HG02642 (cell line): Measurements from ENCODE around the gene RSPH1.

ENCODE experiments used
- ATAC-seq: cut with Tn5 transposase; IDR thresholded peaks from one replicate; pipeline ENCODE4 v1.9.1; 2021; ENCODE audit warnings: mild to moderate bottlenecking; ENCODE audit not compliant: unreplicated experiment, poor library complexity

RSPH1 gene

DNA sequence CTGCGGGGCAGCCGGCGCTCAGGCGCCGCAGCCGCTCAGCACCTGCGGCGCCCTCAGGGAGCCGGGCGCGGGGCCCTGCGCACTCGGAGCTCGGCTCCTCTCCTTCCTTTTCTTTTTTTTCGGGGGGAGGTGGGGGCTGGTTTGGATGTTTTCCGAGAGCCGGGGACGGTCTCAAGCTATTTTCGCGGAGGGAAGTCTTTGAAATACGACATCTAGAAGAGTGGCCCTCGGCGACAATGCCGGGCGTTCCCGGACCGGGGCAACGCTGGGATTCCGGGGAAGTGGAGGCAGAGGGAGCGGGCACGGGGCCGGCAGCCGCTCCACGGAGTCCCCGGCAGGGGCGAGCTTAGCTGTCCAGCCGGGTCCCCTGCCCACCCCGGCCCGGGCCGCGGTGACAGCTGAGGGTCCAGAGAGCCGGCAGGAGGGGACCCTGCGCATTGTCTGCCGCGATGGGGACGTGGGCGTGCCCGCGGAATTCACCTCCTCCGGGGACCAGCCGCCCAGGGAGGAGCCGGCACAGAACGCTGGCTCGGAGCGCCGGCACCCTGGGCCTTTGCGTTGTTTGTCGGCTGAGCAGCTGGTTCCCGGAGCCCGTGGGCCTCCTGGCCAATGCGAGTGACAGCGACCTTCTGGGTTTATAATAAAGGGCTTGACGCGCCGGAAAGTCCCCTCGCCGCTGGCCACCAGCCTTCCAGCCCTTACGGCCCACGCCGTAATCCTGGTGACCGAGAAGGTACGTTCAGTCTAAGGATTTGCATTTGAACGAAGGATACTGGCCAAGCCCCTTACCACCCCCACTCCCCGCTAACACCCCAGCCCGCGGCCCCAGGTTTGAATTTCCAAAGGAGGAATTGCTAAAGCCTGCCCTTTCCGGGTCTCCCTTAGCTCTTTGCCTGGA lies 18.2 kb upstream of the RSPH1 start:
- ATAC-seq: peak; percentile 61

DNA sequence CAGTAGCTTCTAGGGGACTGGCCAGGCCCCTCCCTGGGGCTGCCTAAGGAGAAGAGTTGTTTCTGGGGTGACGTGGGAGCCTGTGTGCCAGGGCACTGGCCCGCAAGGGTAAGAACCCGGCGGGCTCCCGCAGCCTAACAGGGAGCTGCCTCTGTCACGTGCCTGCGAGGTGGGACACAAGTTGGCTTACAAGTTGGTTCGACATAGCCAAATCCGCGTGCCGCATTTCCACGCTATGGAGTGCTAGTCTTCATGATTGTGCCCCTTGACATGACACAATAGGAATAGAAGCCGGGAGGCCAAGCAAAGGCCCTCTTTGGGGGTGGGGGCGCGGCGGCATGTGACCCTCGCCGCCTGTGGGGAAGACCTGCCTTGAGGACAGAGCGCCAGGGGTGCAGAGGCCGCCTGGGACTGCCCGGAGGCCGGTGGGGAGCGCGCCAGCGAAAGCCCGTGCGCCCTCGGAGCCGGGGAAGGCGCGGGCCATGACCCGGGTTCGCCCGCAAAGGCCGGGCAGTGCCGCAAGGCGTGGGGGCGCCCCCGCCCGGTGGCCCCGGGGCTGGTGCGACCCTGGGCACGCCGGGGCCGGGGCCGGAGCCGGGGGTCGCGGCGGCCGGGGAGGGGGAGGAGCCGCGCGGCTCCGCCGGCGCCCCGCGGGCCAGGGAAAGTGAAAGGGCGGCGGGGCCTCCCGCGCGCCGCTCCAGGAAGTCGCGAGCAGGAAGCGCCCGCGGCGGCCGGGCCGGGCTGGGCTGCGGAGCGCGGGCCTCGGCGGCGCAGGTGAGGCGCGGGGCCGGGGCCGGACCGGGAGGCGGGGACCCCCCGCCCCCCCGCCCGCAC lies 17.3 kb upstream of the RSPH1 start, which contains the start of gene SLC37A1:
Gene SLC37A1, plus strand, starts transcription at position 702 of the 834 bp plus-strand sequence. CDS start 4,603 bp downstream, outside the sequence.
- ATAC-seq: peak; percentile 57

DNA sequence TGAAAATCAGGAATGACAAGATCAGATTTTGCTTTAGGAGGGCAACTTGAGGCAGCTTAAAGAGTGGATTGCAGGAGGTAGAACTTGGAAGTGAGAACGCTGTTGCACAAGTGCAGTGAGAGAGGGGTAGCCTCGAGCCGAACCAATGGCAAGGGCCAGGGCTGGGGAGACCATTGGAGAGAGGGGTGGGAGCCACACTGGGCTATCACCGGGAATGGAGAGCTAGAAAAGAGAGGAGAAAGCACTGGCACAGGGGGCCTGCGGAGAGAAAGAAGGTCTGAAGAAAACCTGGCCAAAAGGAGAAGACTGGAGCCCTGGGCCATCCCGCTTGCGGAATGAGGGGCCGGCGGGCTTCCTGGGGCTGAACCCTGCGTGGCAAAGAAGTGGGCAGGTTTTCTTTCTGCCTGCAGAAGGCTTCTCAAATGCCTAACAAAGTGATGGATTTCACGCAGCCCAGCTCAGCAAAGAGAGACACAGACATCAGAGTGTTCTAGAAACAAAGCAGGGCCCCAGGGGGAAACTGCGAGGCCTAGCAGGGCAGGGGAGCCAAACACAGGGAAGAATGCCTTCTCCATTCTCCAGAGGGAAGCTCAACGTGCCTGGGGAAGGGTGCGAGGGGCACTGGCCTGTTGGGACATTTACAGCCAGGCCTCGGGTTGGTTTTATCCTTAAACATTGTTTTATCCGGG lies 16.5 kb upstream of the RSPH1 start:
- no peak for ATAC-seq

DNA sequence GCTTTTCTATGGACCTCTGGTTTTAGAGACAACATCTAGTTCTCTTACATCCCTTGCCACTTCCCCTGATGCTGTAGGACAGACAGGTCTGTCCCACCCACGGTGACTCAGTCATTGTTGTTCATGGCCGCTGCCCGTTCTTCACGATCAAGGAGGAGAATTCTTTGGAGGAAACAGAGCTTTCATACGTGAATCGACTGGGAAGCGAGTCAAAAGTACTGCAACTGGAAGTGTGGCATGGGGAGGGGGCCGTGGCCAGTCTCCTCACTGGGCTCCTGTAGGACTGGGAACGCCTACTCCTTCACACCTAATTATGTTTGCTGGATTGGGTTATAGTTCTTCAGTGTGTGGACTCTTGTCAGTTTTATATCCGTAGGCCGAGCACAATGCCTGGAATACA lies 13.2 kb upstream of the RSPH1 start:
- ATAC-seq: no peak

DNA sequence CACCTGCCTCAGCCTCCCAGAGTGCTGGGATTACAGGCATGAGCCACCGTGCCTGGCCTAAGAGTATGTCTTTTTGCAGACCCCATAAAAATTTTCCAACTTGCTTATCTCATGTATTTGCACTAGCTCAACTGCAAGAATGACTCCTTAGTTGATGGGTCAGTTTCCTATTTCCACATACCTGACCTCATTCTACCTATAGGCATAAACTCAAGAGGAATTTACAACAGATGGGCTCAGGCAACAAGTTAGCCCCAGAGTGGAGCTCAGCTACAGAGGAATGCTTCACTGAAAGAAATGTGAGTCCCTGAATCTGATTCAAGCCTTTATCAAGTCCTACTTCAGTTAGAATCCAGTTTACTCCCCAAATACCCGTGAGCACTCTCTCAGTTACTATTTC lies 12.3 kb upstream of the RSPH1 start:
- no peak for ATAC-seq

DNA sequence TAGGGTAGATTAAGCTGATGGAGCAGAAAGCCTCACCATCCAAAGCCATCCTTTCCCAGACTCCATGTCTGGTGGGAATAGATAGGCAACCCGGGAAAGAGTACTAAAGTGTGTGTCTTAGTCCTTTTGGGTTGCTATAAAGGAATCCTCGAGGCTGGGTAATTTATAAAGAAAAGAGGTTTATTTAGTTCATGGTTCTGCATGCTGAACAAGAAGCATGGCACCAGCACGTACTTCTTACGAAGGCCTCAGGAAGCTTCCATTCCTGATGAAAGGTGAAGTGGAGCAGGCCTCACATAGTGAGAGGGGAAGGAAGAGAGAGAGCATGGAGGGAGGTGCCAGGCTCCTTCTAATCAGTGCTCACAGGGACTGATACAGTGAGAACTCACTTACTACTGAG lies 11.4 kb upstream of the RSPH1 start:
- ATAC-seq: no peak

DNA sequence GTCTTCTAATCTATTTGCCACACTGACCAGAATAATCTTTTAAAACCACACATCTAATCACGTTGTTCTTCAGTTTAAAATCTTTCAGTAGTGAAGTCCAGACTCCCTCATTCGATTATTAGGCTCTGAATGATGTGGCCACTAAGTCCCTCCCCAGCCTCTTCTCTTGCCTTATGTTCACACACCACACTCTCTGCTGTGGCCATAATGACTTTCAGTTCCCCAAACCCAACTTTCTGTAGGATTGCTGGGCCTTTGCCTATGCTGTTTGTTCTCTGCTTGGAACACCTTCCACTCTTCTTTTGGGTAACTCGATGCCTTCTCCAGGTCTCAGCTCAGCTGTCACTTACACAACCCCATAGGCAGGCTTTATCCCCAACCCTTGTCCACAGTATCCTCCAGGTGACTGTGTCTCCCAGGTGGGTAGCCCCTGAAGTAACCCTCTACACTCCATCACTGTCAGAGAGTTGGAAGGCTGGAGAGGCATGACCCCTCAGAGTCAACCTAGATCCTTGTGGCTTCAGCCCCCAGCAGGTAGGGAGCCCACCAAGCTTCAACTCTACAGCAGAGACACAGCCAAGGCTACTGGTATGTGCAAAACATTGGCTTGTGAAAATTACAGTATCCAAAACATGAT lies 9.2 kb upstream of the RSPH1 start:
- peak; percentile 89 for ATAC-seq

DNA sequence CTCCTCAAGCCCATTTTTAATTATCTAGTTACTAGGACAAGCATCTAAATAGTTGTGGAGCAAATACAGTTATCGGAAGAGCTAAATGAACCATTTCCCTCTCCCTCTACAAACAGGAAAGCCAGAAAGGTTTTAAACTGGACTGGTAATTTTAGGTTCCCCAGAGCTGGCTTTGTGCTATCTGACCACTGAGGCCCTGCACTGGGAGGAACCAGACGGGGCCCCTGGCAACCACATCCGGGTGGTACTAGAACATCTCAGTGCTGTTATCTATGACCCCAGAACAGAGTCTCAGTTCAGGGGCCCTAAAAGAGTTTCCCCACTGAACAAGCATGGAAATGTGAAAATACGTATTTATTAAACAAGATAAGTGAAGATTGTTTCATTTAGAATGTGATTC lies 7.7 kb upstream of the RSPH1 start:
- ATAC-seq: no peak

DNA sequence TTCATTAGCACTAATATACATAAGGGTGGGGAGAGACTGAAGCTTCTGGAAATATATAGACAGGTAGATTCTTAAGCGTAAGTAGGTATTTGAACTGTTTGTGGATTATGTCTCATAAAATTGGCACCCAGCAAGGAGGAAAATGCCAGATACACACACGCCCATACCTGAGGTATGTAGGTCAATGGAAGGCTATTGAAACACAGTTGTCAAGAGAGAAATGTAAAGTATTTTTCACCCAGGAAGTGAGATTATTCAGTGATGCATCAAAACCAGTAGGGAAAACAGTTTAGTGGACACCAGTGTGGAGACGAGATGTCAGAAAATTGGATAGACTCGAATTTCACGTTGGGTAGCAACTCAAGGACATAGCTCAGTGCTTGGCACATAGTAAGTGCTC lies 4.7 kb upstream of the RSPH1 start:
- ATAC-seq: no peak

DNA sequence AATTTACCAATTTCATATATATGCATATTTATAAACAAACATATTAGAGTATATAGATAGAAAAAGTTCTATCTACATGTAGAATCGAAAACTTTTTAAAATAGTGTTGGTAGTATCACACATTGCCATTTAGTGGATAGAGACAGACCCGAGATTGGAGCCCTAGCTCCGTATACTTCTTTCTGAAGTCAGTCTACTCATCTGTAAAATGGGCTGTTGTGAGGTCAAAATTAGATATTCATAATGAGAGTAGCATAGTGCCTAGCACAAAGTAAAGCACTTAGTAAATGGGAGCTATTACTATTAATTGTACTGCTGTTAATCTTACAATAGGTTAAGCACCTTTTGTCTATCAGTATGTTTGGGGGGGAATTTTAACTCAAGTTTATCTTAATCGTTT lies 4.2 kb upstream of the RSPH1 start:
- ATAC-seq: no peak

DNA sequence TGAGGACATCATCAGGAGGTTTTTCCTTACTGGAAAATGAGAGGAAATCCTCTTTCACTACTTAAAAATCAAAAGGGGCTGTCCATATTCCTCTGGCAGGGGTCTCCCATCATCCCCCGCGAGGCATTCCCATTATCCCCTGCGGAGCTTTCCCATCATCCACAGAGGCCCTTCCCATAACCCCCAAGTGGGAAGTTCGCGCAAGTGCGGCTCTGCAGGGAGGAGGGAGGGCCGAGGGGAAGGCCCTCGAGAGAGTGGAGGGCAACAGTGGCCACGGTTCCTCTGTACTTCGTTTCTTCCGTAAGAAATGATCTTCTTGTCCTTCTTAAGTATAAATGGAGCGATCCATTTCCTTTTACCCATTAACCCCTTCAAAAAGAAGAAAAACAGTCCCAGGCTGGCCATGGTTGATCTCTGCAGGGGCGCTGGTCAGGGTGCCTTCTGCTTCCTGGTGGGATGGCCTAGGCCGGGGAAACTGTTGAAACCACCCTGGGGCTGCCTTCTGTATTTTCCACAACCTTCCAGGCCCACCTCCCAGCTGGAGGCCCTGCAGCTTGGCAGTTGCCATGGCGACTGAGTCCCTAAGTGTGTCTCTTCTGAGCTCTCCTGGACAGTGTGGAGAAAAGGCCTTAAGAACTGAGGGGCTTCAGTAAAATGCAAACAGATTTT lies 3.6 kb upstream of the RSPH1 start:
- ATAC-seq: no peak

DNA sequence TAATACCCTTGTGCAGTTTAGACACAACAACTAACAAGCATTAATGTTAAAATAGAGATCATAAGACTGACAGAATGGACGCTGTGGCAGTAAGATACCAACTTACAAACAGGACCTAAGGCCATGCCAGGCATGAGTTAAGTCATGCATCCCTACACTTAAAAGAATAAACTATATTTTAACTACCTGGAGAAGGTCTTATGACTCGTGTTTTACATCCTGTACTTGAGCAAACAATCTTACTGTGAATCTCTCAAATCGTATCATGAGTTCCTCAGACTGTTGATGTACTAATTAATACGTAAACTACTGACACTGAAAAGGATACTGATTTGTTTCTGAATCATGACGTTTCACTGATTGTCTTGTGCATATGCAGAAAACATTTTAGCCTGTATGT lies 2.0 kb upstream of the RSPH1 start:
- ATAC-seq: no peak

DNA sequence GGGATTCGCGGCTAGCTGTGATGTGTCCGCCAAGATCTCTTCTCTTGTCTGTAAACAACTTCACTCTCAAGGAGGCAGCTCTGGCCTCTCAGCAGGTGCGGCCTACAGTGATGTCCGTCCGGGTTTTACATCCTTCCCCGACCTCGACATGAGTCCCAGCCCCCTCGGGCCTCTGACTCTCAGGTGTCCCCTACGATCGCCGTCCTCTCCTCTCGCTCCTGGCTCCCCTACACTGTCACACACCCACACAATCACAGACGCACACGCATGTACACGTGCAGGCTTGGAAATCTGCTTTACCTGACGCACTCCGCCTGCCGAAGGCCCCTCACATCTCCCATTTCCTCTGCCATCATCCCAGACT lies 797 bp upstream of the RSPH1 start:
- ATAC-seq: peak; percentile 0

DNA sequence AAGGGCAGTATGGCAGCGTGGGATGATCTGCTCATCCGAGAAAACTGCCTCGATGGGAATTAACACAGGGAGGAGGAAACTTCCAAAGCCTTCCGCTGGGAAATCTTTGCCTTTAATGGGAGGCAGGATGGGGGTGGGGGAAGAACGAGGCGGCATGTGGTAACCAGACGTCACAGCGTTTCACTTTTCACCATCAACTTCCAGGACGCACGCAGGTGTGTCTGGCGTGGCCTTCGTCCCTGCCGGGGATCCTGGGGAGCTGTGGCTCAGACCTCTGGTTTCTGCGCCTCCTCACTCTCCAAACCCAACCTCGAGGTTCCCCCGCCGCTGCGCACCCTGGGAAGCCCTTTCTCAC lies 282 bp downstream of the RSPH1 start:
- ATAC-seq: peak; percentile 11

DNA sequence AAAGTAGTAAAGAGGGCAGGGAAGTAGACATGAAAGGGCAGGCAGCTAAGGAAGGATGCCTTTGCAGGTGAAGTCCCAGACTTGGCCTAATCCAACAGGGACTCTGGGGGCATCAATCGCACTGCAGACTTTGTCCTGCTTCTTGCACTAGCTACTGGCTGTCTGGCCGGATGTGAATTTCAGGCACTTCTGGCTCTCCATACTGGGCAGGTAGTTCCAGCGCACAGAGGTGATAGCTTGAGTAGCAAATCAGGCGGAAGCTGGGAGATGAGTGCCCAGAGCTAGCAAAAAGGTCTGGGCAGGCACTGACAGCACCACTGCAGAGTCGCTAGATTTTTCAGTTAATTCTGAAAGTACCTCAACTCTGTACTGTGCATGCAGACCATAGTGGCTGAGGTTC lies 997 bp downstream of the RSPH1 start:
- ATAC-seq: no peak

DNA sequence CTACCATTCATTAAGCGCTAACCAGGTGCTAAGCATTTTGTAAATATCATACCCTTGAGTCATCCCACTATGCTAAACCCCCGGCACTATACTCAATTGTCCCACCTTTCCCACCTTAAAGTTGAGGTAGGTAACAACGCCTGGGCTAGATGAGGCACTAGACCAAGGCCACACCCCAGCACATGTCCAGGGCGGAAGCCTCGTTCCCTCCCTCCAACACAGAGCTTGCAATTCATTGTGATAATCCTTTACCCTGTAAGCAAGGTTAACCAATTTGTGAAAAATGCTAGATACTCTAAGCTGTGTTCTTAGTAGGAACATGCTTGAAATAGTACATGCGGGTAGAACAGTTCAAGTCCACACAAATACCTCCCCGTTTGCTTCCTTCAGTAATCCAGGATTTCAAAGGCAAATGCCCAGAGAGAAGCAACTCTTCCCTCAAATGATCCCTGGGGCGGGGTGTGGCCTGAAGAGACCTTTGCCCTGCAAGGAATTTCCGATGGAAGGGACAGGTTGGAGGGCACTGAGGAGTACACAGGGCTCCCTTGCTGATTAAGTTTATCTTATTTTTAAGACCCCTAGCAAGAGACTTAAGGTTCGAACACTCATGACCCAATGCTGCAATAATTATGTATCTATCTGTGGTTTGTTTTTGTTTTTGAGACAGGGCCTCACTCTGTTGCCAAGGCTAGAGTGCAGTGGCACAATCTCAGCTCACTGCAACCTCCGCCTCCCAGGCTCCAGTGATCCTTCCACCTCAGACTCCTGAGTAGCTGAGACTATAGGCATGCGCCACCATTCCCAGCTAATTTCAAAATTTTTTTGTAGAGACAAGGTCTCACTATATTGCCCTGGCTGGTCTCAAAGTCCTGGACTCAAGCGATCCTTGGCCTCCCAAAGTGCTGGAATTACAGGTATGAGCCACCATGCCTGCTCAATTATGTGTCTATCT lies 2.6 kb downstream of the RSPH1 start:
- no peak for ATAC-seq

DNA sequence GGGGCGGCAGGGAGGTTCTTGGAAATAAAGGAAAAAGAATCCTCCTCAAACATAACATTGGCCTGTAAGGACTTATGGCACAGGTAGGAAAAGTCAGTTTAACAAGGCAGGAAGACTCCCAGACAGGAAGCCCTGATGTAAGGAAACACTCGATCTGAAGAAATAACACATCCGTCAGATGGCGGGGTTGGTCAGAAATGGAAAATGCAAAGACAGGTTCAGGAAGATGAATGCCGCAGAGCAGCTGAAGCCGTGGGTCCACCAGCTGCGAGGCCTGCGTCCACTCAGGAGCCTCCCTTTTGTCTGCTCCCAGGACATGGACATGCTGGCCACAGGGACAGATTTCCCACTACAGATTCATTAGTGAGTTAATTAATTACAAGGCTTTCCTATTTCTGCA lies 3.8 kb downstream of the RSPH1 start:
- no peak for ATAC-seq

DNA sequence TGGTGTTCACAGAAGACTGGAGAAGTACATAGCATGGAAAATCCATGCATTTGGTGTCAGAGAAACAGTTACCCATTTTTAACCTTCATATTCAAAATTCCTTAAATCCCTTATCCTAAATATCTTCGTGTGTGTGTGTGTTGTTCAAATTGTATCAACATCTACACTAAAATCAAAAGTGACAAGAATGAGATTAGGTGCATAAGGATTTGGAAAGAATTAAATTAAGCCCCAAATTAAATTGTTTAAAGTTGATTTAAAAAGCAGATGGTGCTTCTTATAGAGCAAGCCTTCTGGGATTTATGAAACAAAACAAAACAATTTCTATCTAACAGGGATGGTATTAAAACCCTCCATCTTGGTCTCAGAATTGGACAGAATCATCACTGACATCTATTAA lies 4.7 kb downstream of the RSPH1 start:
- ATAC-seq: no peak

DNA sequence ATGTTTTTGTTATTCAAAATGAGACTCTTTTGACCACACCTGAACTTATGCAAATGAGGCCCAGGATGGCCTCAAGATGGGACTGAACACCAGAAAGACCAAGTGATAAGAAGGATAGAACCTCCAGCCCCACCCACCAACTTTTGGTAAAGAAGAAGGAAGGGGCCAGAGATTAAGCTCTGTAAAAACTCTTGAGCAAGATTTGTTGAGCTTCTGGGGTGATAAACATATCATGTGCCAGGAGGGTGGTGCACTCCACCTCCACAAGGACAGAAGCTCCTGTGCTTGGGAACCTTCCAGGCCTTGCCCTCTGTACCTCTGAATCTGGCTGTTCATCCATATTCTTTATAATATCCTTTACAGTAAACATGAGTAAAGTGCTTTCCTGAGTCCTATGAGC lies 5.3 kb downstream of the RSPH1 start:
- ATAC-seq: no peak
